Activated T-helper 1 cell treated with anti-CD3 and anti-CD28 coated beads, Interleukin-12 subunit alpha, Interleukin-12 subunit beta, Interleukin-2, Interleukin-4 antibody, amounts not matched to agents 30 ng/mL and 10 ng/mL and 1 ng/mL, durations not matched to agents 14 hours and 24 hours and 36 hours (primary cell): Measurements from ENCODE around the gene GPR21. TPM values are rescaled to one million over a fixed set of nuclear protein-coding genes. Genes with fewer than 3 reads are reported as not detected.

Source experiments
- DNase-seq: peaks from one replicate; pipeline ENCODE4 v3.0.0; 2021; ENCODE audit warnings: low spot score
- H3K27ac Mint-ChIP-seq: one replicate; pipeline ENCODE4 v1.8.0; 2021; ENCODE audit warnings: mild to moderate bottlenecking, mixed read lengths
- H3K27me3 Mint-ChIP-seq: one replicate; pipeline ENCODE4 v1.8.0; 2022; ENCODE audit warnings: mild to moderate bottlenecking, moderate library complexity, mixed read lengths; ENCODE audit not compliant: insufficient read depth
- H3K36me3 Mint-ChIP-seq: one replicate; pipeline ENCODE4 v1.8.0; 2021; ENCODE audit warnings: low read depth, mixed read lengths
- H3K4me1 Mint-ChIP-seq: one replicate; pipeline ENCODE4 v1.8.0; 2021; ENCODE audit warnings: low read depth, mixed read lengths
- H3K4me3 Mint-ChIP-seq: one replicate; pipeline ENCODE4 v1.8.0; 2021; ENCODE audit warnings: mild to moderate bottlenecking, moderate library complexity, mixed read lengths
- H3K9me3 Mint-ChIP-seq: one replicate; pipeline ENCODE4 v1.8.0; 2021; ENCODE audit warnings: mixed read lengths
- intact Hi-C: fragments of 100-400 bp; cut with micrococcal nuclease; formaldehyde crosslinking; loops from one replicate; pipeline ENCODE4 v1.15.1; 2024
- total RNA-seq: library from RNA; stranded (reverse); gene quantifications from 2 replicates; pipeline ENCODE4 v1.2.3, GENCODE V29; 2022

The GPR21 gene
- total RNA-seq, 1 donor from 2014 or later = 0.88 TPM

DNA sequence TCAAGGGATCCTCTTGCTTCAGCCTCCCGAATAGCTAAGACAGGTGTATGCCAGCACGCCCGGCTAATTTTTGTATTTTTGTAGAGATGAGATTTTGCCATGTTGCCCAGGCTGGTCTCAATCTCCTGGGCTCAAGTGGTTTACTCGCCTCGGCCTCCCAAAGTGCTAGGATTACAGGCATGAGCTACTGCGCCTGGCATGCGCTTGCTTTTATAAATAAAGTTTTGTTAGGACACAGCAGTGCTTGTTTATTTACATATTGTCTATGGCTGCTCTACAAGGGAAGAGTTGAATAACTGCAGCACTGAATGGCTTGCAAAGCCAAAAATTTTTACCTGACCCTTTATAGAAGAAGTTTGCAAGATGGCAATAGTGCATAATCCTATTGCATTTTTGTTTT lies 27.7 kb downstream of the GPR21 start:
- DNase-seq = no peak
- Mint-ChIP-seq H3K9me3 (no peaks in the 10 kb centered on the region), H3K4me1 (peaks cover 6% of the 10 kb centered on the region), H3K27ac (no peak overlapping the region), H3K4me3 (no peak overlapping the region), H3K27me3 (no peaks in the 10 kb centered on the region), H3K36me3 (peaks cover 5% of the 10 kb centered on the region)
- intact Hi-C loops = no loop called here

DNA sequence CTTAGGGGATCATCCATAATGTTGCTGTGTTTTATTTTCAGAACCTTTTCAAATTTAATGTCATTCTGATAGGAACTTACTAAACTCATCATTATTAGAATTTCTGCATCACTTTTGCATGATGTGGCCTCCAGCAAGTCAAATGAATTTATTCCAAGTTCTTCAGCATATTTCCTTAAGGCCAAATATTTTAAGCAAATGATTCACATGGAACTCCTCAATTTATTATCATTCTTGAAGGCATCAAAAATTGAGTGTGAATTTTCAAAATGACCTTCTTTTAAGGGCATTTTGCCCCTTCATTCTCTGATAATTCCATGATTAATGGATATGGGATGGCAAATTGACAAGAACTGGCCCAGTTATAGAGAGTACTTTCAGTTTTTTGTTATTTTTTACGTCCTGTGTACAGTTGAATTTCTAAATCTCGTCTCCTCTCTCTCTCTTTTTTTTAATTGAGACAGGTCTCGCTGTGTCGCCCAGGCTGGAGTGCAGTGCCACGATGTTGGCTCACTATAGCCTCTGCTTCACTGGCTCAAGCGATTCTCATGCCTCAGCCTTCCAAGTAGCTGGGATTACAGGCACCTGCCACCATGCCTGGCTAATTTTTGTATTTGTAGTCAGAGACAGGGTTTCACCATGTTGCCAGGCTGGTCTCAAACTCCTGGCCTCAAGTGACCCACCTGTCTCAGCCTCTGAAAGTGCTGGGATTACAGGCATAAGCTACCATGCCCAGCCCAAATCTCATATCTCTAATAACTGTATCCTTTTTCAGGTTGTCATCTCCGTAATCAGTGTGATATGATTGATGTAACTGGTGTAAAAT lies 29.1 kb downstream of the GPR21 start:
- peaks cover 6% of the 10 kb centered on the region for H3K4me1 Mint-ChIP-seq
- no peak overlapping the region for H3K4me3 Mint-ChIP-seq
- H3K36me3 Mint-ChIP-seq = peaks cover 14% of the 10 kb centered on the region
- DNase-seq = no peak
- no peaks in the 10 kb centered on the region for H3K9me3 Mint-ChIP-seq
- no peak overlapping the region for H3K27ac Mint-ChIP-seq
- no peaks in the 10 kb centered on the region for H3K27me3 Mint-ChIP-seq
- intact Hi-C loops = no loop called here

DNA sequence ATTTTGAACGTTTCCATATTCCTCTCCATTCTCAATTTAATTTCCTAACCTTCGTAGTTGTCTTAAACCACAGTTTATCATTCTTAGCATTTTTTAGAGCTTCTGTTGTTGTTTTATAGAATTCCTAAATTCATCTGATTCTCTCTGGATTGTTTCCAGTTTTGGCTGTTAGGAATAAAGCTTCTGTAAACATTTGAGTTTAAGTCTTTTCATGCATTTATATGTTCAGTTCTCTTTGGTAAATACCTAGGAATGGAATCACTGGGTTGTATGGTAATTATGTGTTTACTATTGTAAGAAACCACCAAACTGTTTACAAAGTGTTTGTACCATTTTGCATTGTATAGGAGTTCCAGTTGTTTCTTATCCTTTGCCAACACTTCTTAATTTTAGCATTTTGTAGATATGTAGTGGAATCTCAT lies 29.7 kb downstream of the GPR21 start:
- intact Hi-C loops = no loop called here
- H3K9me3 Mint-ChIP-seq = no peaks in the 10 kb centered on the region
- H3K4me3 Mint-ChIP-seq = no peak overlapping the region
- no peak for DNase-seq
- H3K4me1 Mint-ChIP-seq = peaks cover 6% of the 10 kb centered on the region
- peaks cover 14% of the 10 kb centered on the region for H3K36me3 Mint-ChIP-seq
- H3K27me3 Mint-ChIP-seq = no peaks in the 10 kb centered on the region
- H3K27ac Mint-ChIP-seq = no peak overlapping the region

DNA sequence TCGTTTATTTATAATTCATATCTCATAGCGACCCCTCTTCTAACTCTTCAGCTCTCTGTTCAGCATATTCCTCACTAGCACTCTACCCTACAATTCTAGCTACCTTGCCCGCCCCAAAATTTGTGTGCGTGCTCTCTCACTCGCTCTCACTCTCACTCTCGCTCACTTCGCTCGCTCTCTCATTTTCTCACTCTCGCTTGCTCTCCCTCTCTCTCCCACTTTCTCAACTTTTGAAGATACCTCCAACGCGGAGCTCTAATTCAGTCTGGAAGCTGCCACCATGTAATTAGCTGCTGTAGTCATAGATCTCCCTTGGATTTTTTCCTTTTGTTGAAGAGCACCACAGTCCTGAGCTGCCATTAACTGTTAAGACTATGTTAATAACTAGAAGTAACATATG lies 30.4 kb downstream of the GPR21 start:
- no peak for DNase-seq
- H3K27ac Mint-ChIP-seq = no peak overlapping the region
- intact Hi-C loops = no loop called here
- no peaks in the 10 kb centered on the region for H3K27me3 Mint-ChIP-seq
- peaks cover 14% of the 10 kb centered on the region for H3K36me3 Mint-ChIP-seq
- H3K4me1 Mint-ChIP-seq = peaks cover 10% of the 10 kb centered on the region
- no peaks in the 10 kb centered on the region for H3K9me3 Mint-ChIP-seq
- H3K4me3 Mint-ChIP-seq = no peak overlapping the region

DNA sequence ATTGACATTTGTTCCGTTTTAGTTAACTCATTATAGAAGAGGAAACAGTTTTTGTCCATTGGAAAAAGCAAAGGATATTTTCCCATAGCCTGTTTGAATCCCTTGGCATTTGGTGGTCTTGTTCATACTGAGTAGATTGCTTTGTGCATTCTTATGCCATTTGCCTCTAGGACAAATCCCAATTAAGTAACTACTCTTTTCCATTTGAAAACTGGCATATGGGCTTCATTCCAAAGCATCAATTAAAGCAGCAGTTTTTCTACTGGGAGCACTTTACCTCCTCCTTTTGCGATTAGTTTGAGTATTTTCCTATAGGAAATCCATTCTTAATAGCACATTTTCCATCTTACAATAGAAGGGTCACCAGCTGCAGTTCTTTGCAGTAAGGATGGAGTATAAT lies 31.2 kb downstream of the GPR21 start:
- Mint-ChIP-seq H3K36me3 (peaks cover 14% of the 10 kb centered on the region), H3K27ac (no peak overlapping the region)

DNA sequence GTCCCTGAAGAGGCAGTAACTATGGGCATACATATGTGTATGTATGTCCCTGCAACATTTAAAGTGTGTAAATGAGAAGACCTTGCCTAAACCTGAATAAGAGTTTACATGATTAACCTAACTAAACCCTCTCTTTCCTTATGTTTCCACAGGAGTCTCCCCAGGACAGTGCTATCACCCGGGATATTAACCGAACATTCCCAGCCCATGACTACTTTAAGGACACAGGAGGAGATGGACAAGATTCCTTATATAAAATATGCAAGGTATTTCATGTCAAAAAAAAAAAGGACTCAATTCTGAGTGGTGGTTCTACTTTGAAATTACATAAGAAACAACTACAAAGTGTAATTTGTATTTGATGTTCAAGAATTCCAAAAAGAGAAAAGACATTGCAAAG lies 31.7 kb downstream of the GPR21 start:
- Mint-ChIP-seq H3K36me3 (peaks cover 14% of the 10 kb centered on the region), H3K27me3 (no peaks in the 10 kb centered on the region), H3K4me3 (no peak overlapping the region), H3K9me3 (no peaks in the 10 kb centered on the region), H3K27ac (no peak overlapping the region), H3K4me1 (peaks cover 13% of the 10 kb centered on the region)
- no peak for DNase-seq
- intact Hi-C loops = no loop called here

More for the DNA sequence above, 31.2 kb downstream of the GPR21 start:
- Mint-ChIP-seq H3K4me3 (no peak overlapping the region), H3K9me3 (no peaks in the 10 kb centered on the region), H3K4me1 (peaks cover 13% of the 10 kb centered on the region), H3K27me3 (no peaks in the 10 kb centered on the region)
- intact Hi-C loops = no loop called here
- DNase-seq = no peak

DNA sequence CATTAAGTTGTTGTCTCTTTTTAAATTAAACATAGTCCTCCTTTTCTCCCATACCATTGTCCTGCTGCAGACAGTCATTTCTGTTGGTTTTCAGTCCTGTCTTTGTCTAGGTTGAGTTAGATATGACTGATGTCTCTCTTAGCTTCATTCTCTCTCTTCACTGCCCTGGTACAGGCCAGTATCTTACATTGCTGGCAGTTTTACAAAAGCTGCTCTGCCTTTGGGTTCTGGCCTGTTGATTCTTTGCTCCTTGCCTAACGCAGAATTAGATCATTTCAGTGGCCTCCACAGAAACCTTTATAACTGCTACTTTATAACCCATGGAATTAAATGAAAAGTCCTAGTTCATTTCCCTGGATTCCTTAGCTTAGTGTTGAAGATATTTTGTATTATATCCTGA lies 33.7 kb downstream of the GPR21 start:
- intact Hi-C loops = no loop called here
- Mint-ChIP-seq H3K4me1 (peaks cover 17% of the 10 kb centered on the region), H3K27ac (no peak overlapping the region), H3K4me3 (no peak overlapping the region), H3K9me3 (no peaks in the 10 kb centered on the region), H3K27me3 (no peaks in the 10 kb centered on the region), H3K36me3 (peaks cover 22% of the 10 kb centered on the region)
- DNase-seq = no peak

DNA sequence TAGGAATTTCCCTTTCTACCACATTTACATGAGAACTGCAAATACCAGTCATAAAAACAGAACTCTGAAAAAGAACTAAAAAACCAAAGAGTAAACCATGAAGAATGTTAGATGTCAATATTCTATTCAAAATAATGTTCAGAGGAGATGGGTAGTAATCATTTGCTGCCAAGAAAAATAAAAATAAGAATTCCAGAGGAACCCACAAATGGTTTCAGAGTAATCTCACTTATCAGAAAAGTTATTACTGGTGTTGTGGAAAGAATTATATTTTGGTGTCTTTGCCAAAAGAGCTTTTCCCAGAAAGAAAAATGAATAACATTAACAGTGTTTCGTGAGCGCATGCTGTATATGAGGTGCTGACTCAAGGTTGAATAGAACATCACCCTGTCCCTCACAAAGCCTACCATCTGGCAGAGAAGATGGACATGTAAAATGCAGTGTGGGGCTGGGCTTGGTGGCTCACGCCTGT lies 35.6 kb downstream of the GPR21 start:
- intact Hi-C loops = loop anchor here (1.0 kb wide), 1 partner anchor 156 kb away; no protein-coding TSS in a partner anchor
- no peak overlapping the region for H3K4me3 Mint-ChIP-seq
- no peaks in the 10 kb centered on the region for H3K9me3 Mint-ChIP-seq
- peaks cover 17% of the 10 kb centered on the region for H3K4me1 Mint-ChIP-seq
- H3K27ac Mint-ChIP-seq = no peak overlapping the region
- H3K27me3 Mint-ChIP-seq = no peaks in the 10 kb centered on the region
- DNase-seq = no peak
- peaks cover 22% of the 10 kb centered on the region for H3K36me3 Mint-ChIP-seq

DNA sequence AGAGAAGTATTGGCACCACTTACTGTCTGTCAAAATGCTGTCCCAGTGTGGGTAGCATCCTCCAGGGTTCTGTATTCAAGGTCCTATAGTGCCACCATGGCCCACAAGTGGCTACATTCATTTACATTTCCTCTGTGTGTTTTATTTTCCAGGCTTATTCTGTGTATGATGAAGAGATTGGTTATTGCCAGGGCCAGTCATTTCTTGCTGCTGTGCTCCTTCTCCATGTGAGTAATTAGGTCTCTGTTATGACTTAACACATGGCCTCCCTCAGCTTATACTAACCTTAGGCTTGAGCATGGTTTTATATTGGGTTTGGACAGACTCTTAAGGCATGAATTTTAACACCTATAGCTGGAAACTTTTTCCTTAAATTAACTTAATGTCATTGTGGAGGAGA lies 36.7 kb downstream of the GPR21 start:
- H3K27ac Mint-ChIP-seq = no peak overlapping the region
- intact Hi-C loops = no loop called here
- H3K4me1 Mint-ChIP-seq = peaks cover 17% of the 10 kb centered on the region
- H3K4me3 Mint-ChIP-seq = no peak overlapping the region
- H3K27me3 Mint-ChIP-seq = no peaks in the 10 kb centered on the region
- peaks cover 22% of the 10 kb centered on the region for H3K36me3 Mint-ChIP-seq
- no peaks in the 10 kb centered on the region for H3K9me3 Mint-ChIP-seq
- no peak for DNase-seq

DNA sequence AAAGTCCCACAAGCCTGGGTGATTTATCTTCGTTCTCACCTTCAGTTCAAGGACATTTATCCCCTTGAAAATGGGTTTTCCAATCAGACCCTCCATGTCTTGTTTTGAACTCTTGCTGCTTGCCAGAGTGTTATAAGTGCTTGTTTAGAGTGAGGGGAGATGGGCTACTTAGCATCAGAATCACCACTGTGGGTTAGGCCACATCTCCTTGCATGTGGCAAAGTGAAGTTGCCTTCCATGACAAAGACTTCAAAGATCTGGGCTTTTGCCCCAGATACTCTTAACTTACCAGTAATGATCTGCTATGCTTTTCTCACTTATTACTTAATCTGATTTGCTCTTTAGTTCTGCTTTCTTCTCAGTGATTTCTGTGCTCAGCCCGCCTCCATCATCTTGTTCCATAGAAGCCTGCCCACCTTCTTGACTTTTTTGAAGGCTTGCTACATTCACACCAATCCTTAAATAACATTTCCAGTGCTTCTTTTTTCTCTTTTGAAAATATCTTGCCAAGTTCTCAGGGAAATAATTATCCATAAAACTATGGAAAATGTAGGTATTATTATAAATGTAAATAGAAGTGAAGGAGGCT lies 39.0 kb downstream of the GPR21 start:
- no peak overlapping the region for H3K27ac Mint-ChIP-seq
- peaks cover 9% of the 10 kb centered on the region for H3K36me3 Mint-ChIP-seq
- no peaks in the 10 kb centered on the region for H3K27me3 Mint-ChIP-seq
- DNase-seq = no peak
- intact Hi-C loops = no loop called here
- no peaks in the 10 kb centered on the region for H3K9me3 Mint-ChIP-seq
- H3K4me3 Mint-ChIP-seq = no peak overlapping the region
- peaks cover 17% of the 10 kb centered on the region for H3K4me1 Mint-ChIP-seq

DNA sequence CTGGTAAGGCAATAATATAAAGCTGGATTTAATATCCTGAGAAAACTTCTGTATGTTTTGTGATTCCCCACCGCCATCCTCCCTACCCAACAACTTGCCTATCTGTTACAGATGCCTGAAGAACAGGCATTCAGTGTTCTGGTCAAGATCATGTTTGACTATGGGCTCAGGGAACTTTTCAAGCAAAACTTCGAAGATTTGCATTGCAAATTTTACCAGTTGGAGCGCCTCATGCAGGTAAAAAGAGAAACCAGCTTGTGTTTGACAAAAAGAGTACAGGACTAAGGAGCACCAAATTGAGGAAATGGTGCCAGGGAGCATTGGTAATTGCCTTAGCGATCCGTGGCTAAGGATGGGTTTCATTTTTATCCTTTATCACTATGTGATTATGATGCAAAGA lies 40.0 kb downstream of the GPR21 start:
- intact Hi-C loops = no loop called here
- H3K27ac Mint-ChIP-seq = no peak overlapping the region
- no peak overlapping the region for H3K4me3 Mint-ChIP-seq
- peaks cover 9% of the 10 kb centered on the region for H3K36me3 Mint-ChIP-seq
- peaks cover 17% of the 10 kb centered on the region for H3K4me1 Mint-ChIP-seq
- no peaks in the 10 kb centered on the region for H3K9me3 Mint-ChIP-seq
- H3K27me3 Mint-ChIP-seq = no peaks in the 10 kb centered on the region
- DNase-seq = no peak

DNA sequence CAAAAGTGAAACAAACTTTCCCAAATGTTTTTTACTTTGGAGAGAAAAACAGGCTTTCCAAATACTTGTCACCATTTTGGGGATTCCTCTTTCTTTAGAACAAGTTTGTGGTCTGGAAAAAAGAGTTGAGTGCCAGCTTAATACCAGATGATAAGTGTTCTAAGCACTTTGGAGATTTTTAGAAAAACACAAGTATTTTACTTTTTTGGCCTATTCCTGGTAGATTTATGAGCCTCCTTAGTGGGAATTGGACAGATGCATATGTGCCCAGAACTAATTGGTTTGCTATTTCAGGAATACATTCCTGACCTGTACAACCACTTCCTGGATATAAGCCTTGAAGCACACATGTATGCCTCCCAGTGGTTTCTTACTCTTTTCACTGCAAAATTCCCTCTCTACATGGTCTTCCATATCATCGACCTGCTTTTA lies 40.5 kb downstream of the GPR21 start:
- Mint-ChIP-seq H3K9me3 (no peaks in the 10 kb centered on the region), H3K4me1 (peaks cover 12% of the 10 kb centered on the region), H3K27me3 (no peaks in the 10 kb centered on the region), H3K36me3 (peaks cover 9% of the 10 kb centered on the region), H3K27ac (no peak overlapping the region), H3K4me3 (no peak overlapping the region)
- intact Hi-C loops = no loop called here
- no peak for DNase-seq

DNA sequence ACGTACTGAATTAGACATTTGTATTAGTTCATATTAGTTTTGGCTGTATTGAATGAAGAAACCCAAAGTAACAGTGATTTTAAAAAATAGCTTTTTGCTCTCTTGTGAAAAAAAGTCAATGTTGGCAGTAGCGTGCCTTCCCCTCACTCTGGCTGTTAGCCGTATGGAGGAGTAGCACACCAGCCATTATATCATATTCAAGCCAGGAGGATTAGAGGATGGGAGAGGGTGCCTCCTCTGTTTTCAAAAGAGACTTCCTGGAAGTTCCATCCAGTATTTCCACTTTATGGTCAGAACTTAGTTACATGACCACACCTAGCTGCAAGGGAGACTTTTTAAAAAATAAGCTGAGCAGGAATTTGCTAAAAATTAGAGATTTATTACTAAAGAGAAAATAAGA lies 41.2 kb downstream of the GPR21 start:
- Mint-ChIP-seq H3K27ac (no peak overlapping the region), H3K4me3 (no peak overlapping the region), H3K9me3 (no peaks in the 10 kb centered on the region), H3K27me3 (no peaks in the 10 kb centered on the region), H3K4me1 (peaks cover 10% of the 10 kb centered on the region), H3K36me3 (peaks cover 10% of the 10 kb centered on the region)
- intact Hi-C loops = no loop called here
- no peak for DNase-seq
